HepG2 (cell line): ENCODE data around the gene PIKFYVE. TPM values are rescaled to one million over a fixed set of nuclear protein-coding genes. Genes with fewer than 3 reads are reported as not detected.

ENCODE experiments used
- ATF4 ChIP-seq, 2 experiments: fragments of 450-650 bp in 1 of 2; sonication (generic) in 1 of 2; formaldehyde crosslinking; IDR thresholded peaks; 2 replicates each; pipeline versions ENCODE4 v1.5.0 to v1.8.0; 2020 to 2022; ENCODE audit warnings: mild to moderate bottlenecking in 1 of 2, missing genetic modification reagents in 1 of 2
- BRF2 ChIP-seq: sonication (generic); formaldehyde crosslinking; IDR thresholded peaks from 2 replicates; pipeline ENCODE4 v1.8.1; 2022; ENCODE audit warnings: mild to moderate bottlenecking, missing genetic modification reagents
- KLF6 ChIP-seq: IDR thresholded peaks from 2 replicates; pipeline ENCODE4 v1.8.0; 2016; ENCODE audit warnings: missing biosample characterization, missing genetic modification reagents
- NFE2L2 ChIP-seq: fragments of 150-350 bp; IDR thresholded peaks from 2 replicates; pipeline ENCODE4 v1.6.1; 2014; ENCODE audit warnings: low read length
- NFRKB ChIP-seq: fragments of 450-650 bp; IDR thresholded peaks from 2 replicates; pipeline ENCODE4 v1.6.1; 2017
- RAD21 ChIP-seq: fragments of 450-650 bp; formaldehyde crosslinking; IDR thresholded peaks from 2 replicates; pipeline ENCODE4 v1.5.0; 2020; ENCODE audit warnings: mild to moderate bottlenecking
- RBM22 ChIP-seq: fragments of 200-400 bp; formaldehyde crosslinking; optimal IDR thresholded peaks from 2 replicates; pipeline ENCODE3; 2017; ENCODE audit warnings: mild to moderate bottlenecking, low read length, moderate library complexity
- REST ChIP-seq, 2 experiments: IDR thresholded peaks; 2 replicates each; pipeline ENCODE4 v1.6.1; 2011 to 2012; ENCODE audit warnings: low read length in 2 of 2, borderline replicate concordance in 1 of 2, low read depth in 1 of 2, mild to moderate bottlenecking in 1 of 2, moderate library complexity in 1 of 2
- REXO4 ChIP-seq: sonication (generic); formaldehyde crosslinking; IDR thresholded peaks from 2 replicates; pipeline ENCODE4 v1.8.0; 2022; ENCODE audit warnings: missing genetic modification reagents, mild to moderate bottlenecking, borderline replicate concordance
- TAF1 ChIP-seq: sonication (generic); formaldehyde crosslinking; IDR thresholded peaks from 2 replicates; pipeline ENCODE4 v1.4.0; 2020; ENCODE audit warnings: missing genetic modification reagents
- XRCC5 ChIP-seq: fragments of 200-400 bp; formaldehyde crosslinking; optimal IDR thresholded peaks from 2 replicates; pipeline ENCODE3; 2017; ENCODE audit warnings: mild to moderate bottlenecking, low read length
- ZBTB2 ChIP-seq: sonication (generic); formaldehyde crosslinking; IDR thresholded peaks from 2 replicates; pipeline ENCODE4 v1.8.0; 2022; ENCODE audit warnings: low read depth, missing genetic modification reagents
- ZBTB7B ChIP-seq: sonication (generic); formaldehyde crosslinking; IDR thresholded peaks from 2 replicates; pipeline ENCODE4 v1.4.0; 2020; ENCODE audit warnings: missing genetic modification reagents
- ZFP41 ChIP-seq: sonication (generic); formaldehyde crosslinking; IDR thresholded peaks from 2 replicates; pipeline ENCODE4 v1.4.0; 2020; ENCODE audit warnings: mild to moderate bottlenecking, missing genetic modification reagents, borderline replicate concordance
- ZNF180 ChIP-seq: sonication (generic); formaldehyde crosslinking; IDR thresholded peaks from 2 replicates; pipeline ENCODE4 v1.4.0; 2020; ENCODE audit warnings: low read depth, missing genetic modification reagents, borderline replicate concordance
- ZNF282 ChIP-seq: fragments of 450-650 bp; IDR thresholded peaks from 2 replicates; pipeline ENCODE4 v1.6.1; 2018; ENCODE audit not compliant: partially characterized antibody
- polyA plus RNA-seq, 8 experiments: library from polyadenylated mRNA; depleted of rRNA in 3 of 8; stranded (reverse) in 7 of 8; unstranded in 1 of 8; fragments of >200 nt; fragmentation: Illumina TruSeq in 4 of 8; extraction: Trizol in 4 of 8; gene quantifications; 2 replicates each; pipeline versions ENCODE4 v1.2.1 to v1.2.3, GENCODE V29; 2011 to 2016; ENCODE audit warnings: low read depth in 4 of 8, missing spikeins in 1 of 8, mixed read lengths in 1 of 8; ENCODE audit not compliant: insufficient read depth in 1 of 8
- total RNA-seq, 5 experiments: library from RNA; depleted of rRNA; stranded (reverse); fragments of >200 nt; fragmentation: Illumina TruSeq; extraction: Trizol; gene quantifications; 2 replicates each; pipeline ENCODE4 v1.2.3, GENCODE V29; 2016; ENCODE audit warnings: low read depth in 1 of 5
- TF ChIP-seq, protein P1 (sequence below): sonication (generic); formaldehyde crosslinking; IDR thresholded peaks from 2 replicates; pipeline ENCODE4 v1.4.0; 2020; ENCODE audit warnings: missing genetic modification reagents
- TF ChIP-seq, protein P2 (sequence below): sonication (generic); formaldehyde crosslinking; IDR thresholded peaks from 2 replicates; pipeline ENCODE4 v1.8.1; 2023; ENCODE audit warnings: mild to moderate bottlenecking, missing genetic modification reagents

PIKFYVE gene
- total and polyA plus RNA-seq, 2 of the 13 experiments (the other 11 are each of a cell fraction or from before 2014, with no cell fraction given) = 20.2 to 21.7 TPM

DNA sequence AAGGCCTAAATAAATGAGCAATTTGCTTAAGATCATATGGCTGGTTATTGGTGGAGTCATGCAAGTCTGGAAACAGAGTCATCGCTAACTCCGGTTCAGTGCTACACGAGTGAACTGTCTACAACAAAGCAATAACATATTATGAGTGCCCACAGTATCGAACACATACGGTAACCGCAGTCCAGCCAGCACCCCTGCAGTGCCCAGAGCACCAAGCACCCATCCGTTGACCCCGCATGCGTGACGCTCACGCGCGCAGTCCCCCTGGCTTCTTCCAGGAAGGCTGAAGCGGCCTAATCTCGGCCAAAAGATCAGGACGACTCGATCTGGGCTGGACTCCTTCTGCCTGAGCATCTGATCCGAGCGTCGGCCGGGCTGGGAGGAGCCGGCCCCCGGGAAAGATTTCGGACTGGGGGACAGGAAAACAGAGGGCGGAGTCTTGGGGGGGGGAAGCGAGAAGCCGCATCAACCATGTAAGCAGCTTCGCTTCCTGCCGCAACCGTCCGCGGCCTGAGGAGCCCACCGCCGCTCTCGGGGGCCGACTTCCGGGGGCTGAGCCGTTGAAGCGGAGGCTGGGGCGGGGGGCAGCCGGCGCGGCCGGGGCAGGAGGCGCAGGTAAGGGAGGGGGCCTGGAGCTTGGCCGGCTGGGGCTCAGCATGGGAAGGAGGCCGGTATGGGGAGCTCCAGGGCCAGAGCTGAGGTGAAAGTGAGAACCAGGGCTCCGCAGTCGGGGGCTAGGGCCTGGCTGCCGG lies at the start of gene PIKFYVE (continued):
- TF ChIP-seq REST (IDR thresholded peaks at IDR 0.05; ENCODE audit: borderline replicate concordance in 1 of 2, low read depth in 1 of 2, low read length in 2 of 2) (peak in 1 of 2 experiments; percentile 64; a peak in 2 of 4 replicates), ZBTB7B (CRISPR knock-in tag) (0 out of 2 replicates have a peak, but pooled peaks have one; percentile 94), RAD21 (CRISPR knock-in tag) (0 out of 2 replicates have a peak, but pooled peaks have one; percentile 12), NFRKB (no peak), ATF4 (CRISPR knock-in tag; IDR thresholded peaks at IDR 0.05) (peak in 1 of 2 experiments; percentile 83; a peak in 2 of 4 replicates), RBM22 (no peak), ZNF180 (CRISPR knock-in tag) (no peak), ZBTB2 (CRISPR knock-in tag) (peak; percentile 99), ZNF282 (no peak), REXO4 (CRISPR knock-in tag) (no peak), BRF2 (CRISPR knock-in tag) (peak; percentile 84; the same call in 1 of the 2 replicates), NFE2L2 (no peak), KLF6 (peak; percentile 50; the same call in 1 of the 2 replicates), XRCC5 (peak; percentile 100), TAF1 (peak; percentile 90), ZFP41 (CRISPR knock-in tag) (no peak)
- TF ChIP-seq, protein P1, sequence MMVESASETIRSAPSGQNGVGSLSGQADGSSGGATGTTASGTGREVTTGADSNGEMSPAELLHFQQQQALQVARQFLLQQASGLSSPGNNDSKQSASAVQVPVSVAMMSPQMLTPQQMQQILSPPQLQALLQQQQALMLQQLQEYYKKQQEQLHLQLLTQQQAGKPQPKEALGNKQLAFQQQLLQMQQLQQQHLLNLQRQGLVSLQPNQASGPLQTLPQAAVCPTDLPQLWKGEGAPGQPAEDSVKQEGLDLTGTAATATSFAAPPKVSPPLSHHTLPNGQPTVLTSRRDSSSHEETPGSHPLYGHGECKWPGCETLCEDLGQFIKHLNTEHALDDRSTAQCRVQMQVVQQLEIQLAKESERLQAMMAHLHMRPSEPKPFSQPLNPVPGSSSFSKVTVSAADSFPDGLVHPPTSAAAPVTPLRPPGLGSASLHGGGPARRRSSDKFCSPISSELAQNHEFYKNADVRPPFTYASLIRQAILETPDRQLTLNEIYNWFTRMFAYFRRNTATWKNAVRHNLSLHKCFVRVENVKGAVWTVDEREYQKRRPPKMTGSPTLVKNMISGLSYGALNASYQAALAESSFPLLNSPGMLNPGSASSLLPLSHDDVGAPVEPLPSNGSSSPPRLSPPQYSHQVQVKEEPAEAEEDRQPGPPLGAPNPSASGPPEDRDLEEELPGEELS = peak; percentile 82
- TF ChIP-seq, protein P2, sequence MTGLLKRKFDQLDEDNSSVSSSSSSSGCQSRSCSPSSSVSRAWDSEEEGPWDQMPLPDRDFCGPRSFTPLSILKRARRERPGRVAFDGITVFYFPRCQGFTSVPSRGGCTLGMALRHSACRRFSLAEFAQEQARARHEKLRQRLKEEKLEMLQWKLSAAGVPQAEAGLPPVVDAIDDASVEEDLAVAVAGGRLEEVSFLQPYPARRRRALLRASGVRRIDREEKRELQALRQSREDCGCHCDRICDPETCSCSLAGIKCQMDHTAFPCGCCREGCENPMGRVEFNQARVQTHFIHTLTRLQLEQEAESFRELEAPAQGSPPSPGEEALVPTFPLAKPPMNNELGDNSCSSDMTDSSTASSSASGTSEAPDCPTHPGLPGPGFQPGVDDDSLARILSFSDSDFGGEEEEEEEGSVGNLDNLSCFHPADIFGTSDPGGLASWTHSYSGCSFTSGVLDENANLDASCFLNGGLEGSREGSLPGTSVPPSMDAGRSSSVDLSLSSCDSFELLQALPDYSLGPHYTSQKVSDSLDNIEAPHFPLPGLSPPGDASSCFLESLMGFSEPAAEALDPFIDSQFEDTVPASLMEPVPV = peak; percentile 93
